H9 (cell line): ENCODE measurements around the gene PKDCC. TPM values are rescaled to one million over a fixed set of nuclear protein-coding genes. Genes with fewer than 3 reads are reported as not detected.

ENCODE experiments used
- DNase-seq: peaks from one replicate; pipeline ENCODE4 v3.0.0-alpha.2; 2017
- H2AFZ ChIP-seq: one replicate; pipeline ENCODE4 v1.6.1; 2013; ENCODE audit warnings: mild to moderate bottlenecking, low read length, control low read depth, moderate library complexity
- H2AK5ac ChIP-seq: 2 replicates; pipeline ENCODE4 v1.6.1; 2013; ENCODE audit warnings: low read length, control low read depth, mixed read lengths; ENCODE audit not compliant: insufficient read length
- H2BK120ac ChIP-seq: one replicate; pipeline ENCODE4 v1.6.1; 2013; ENCODE audit warnings: low read depth, mild to moderate bottlenecking, low read length, control low read depth, inconsistent platforms; ENCODE audit not compliant: poor library complexity, severe bottlenecking
- H2BK12ac ChIP-seq: 2 replicates; pipeline ENCODE4 v1.6.1; 2013; ENCODE audit warnings: low read length, control low read depth, mixed read lengths, low read depth; ENCODE audit not compliant: insufficient read length
- H2BK15ac ChIP-seq: 2 replicates; pipeline ENCODE4 v1.6.1; 2013; ENCODE audit warnings: low read depth, low read length, control low read depth
- H2BK20ac ChIP-seq: one replicate; pipeline ENCODE4 v1.6.1; 2013; ENCODE audit warnings: low read depth, mild to moderate bottlenecking, low read length, control low read depth, inconsistent platforms; ENCODE audit not compliant: poor library complexity, severe bottlenecking
- H2BK5ac ChIP-seq: 2 replicates; pipeline ENCODE4 v1.6.1; 2013; ENCODE audit warnings: low read length, control low read depth, mixed read lengths; ENCODE audit not compliant: insufficient read length
- H3K14ac ChIP-seq: 2 replicates; pipeline ENCODE4 v1.6.1; 2013; ENCODE audit warnings: low read length, control low read depth; ENCODE audit not compliant: insufficient read depth
- H3K18ac ChIP-seq: 2 replicates; pipeline ENCODE4 v1.6.1; 2013; ENCODE audit warnings: low read depth, mild to moderate bottlenecking, mixed read lengths, low read length, control low read depth; ENCODE audit not compliant: insufficient read length
- H3K23ac ChIP-seq: 2 replicates; pipeline ENCODE4 v1.6.1; 2013; ENCODE audit warnings: low read length, control low read depth, mixed read lengths, low read depth; ENCODE audit not compliant: insufficient read length
- H3K23me2 ChIP-seq: 2 replicates; pipeline ENCODE4 v1.6.1; 2013; ENCODE audit warnings: low read depth, mild to moderate bottlenecking, mixed read lengths, low read length, control low read depth; ENCODE audit not compliant: insufficient read length, poor library complexity, severe bottlenecking
- H3K27ac ChIP-seq: 2 replicates; pipeline ENCODE4 v1.5.1; 2013; ENCODE audit warnings: low read length, control low read depth, mixed read lengths, low read depth; ENCODE audit not compliant: insufficient read length
- H3K27me3 ChIP-seq: 2 replicates; pipeline ENCODE4 v1.6.1; 2013; ENCODE audit warnings: low read length, control low read depth, inconsistent platforms; ENCODE audit not compliant: insufficient read depth
- H3K4ac ChIP-seq: 2 replicates; pipeline ENCODE4 v1.6.1; 2013; ENCODE audit warnings: low read depth, mild to moderate bottlenecking, control low read depth, inconsistent platforms, low read length, moderate library complexity
- H3K4me1 ChIP-seq: 2 replicates; pipeline ENCODE4 v1.6.1; 2013; ENCODE audit warnings: low read length, control low read depth, inconsistent platforms; ENCODE audit not compliant: insufficient read depth
- H3K4me2 ChIP-seq: 2 replicates; pipeline ENCODE4 v1.6.1; 2013; ENCODE audit warnings: low read length, control low read depth, mixed read lengths; ENCODE audit not compliant: insufficient read length, insufficient read depth
- H3K56ac ChIP-seq: 2 replicates; pipeline ENCODE4 v1.6.1; 2013; ENCODE audit warnings: low read depth, mild to moderate bottlenecking, mixed read lengths, low read length, control low read depth; ENCODE audit not compliant: insufficient read length
- H3K79me1 ChIP-seq: 2 replicates; pipeline ENCODE4 v1.6.1; 2013; ENCODE audit warnings: low read depth, mild to moderate bottlenecking, moderate library complexity, low read length, control low read depth, inconsistent platforms; ENCODE audit not compliant: insufficient read depth, poor library complexity, severe bottlenecking
- H3K79me2 ChIP-seq: 2 replicates; pipeline ENCODE4 v1.6.1; 2013; ENCODE audit warnings: low read length, control low read depth, inconsistent platforms; ENCODE audit not compliant: insufficient read depth
- H3K9ac ChIP-seq: 2 replicates; pipeline ENCODE4 v1.6.1; 2013; ENCODE audit warnings: low read length, control low read depth, mixed read lengths; ENCODE audit not compliant: insufficient read length; ENCODE audit errors: extremely low read depth
- H3K9me3 ChIP-seq: one replicate; pipeline ENCODE4 v1.6.1; 2013; ENCODE audit warnings: low read depth, low read length, inconsistent platforms; ENCODE audit not compliant: control insufficient read depth
- H3T11ph ChIP-seq: one replicate; pipeline ENCODE4 v1.6.1; 2013; ENCODE audit warnings: mild to moderate bottlenecking, low read length, control low read depth, inconsistent platforms
- H4K20me1 ChIP-seq: one replicate; pipeline ENCODE4 v1.6.1; 2013; ENCODE audit not compliant: control insufficient read depth, insufficient read length, insufficient read depth
- H4K5ac ChIP-seq: 2 replicates; pipeline ENCODE4 v1.6.1; 2013; ENCODE audit warnings: low read depth, mild to moderate bottlenecking, mixed read lengths, low read length, control low read depth; ENCODE audit not compliant: insufficient read length
- H4K8ac ChIP-seq: replicated peaks from 2 replicates; pipeline ENCODE4 v1.6.1; 2013; ENCODE audit warnings: low read length, control low read depth, mixed read lengths, low read depth; ENCODE audit not compliant: insufficient read length
- H4K91ac ChIP-seq: 2 replicates; pipeline ENCODE4 v1.6.1; 2013; ENCODE audit warnings: low read depth, mild to moderate bottlenecking, moderate library complexity, mixed read lengths, low read length, control low read depth; ENCODE audit not compliant: insufficient read length
- H3K27ac Mint-ChIP-seq, 3 experiments: 2 replicates in 2 of 3; 3 replicates in 1 of 3; pipeline ENCODE4 v1.8.0; 2020 to 2021; ENCODE audit warnings: mixed read lengths in 3 of 3, mild to moderate bottlenecking in 1 of 3, moderate library complexity in 1 of 3
- H3K27me3 Mint-ChIP-seq: 2 replicates; pipeline ENCODE4 v1.8.0; 2021; ENCODE audit warnings: low read depth, mild to moderate bottlenecking, moderate library complexity, mixed read lengths
- H3K36me3 Mint-ChIP-seq, 3 experiments: 2 replicates in 2 of 3; 3 replicates in 1 of 3; pipeline ENCODE4 v1.8.0; 2020 to 2021; ENCODE audit warnings: low read depth in 3 of 3, mixed read lengths in 3 of 3; ENCODE audit not compliant: insufficient read depth in 1 of 3
- H3K4me1 Mint-ChIP-seq, 2 experiments: 2 replicates each; pipeline ENCODE4 v1.8.0; 2020; ENCODE audit warnings: mixed read lengths in 2 of 2
- H3K4me3 Mint-ChIP-seq, 2 experiments: 2 replicates in 1 of 2; 3 replicates in 1 of 2; pipeline ENCODE4 v1.8.0; 2020 to 2021; ENCODE audit warnings: mild to moderate bottlenecking in 2 of 2, mixed read lengths in 2 of 2, moderate library complexity in 1 of 2
- H3K9me3 Mint-ChIP-seq, 2 experiments: 2 replicates in 1 of 2; 3 replicates in 1 of 2; pipeline ENCODE4 v1.8.0; 2020; ENCODE audit warnings: mild to moderate bottlenecking in 2 of 2, mixed read lengths in 2 of 2, moderate library complexity in 1 of 2
- CTCF ChIP-seq: fragments of 200-600 bp; sonication (generic); conservative IDR thresholded peaks from 3 replicates; pipeline ENCODE4 v1.8.0; 2021; ENCODE audit warnings: antibody characterized with exemption, mild to moderate bottlenecking
- total RNA-seq: library from RNA; stranded (reverse); gene quantifications from 2 replicates; pipeline ENCODE4 v1.2.1, GENCODE V29; 2021

PKDCC gene
- total RNA-seq, 1 experiment from 2014 or later: 134 TPM

GRCh38 chr2:42094114-42094513, 46.3 kb downstream of the PKDCC start:
- no peaks in the 10 kb centered on the region; the same call in 1 of the 2 replicates for H3K27me3 ChIP-seq
- H3K4ac ChIP-seq: no peak overlapping the region
- H4K20me1 ChIP-seq: peaks cover 2% of the 10 kb centered on the region
- no peak overlapping the region for H4K5ac ChIP-seq
- no peak overlapping the region for H3K18ac ChIP-seq
- no peak overlapping the region for H4K8ac ChIP-seq
- Mint-ChIP-seq H3K4me1 (peaks cover 15 to 19% of the 10 kb centered on the region in 2 experiments), H3K36me3 (no peaks in the 10 kb centered on the region), H3K27ac (no peak overlapping the region), H3K9me3 (no peaks in the 10 kb centered on the region), H3K4me3 (no peak overlapping the region), H3K27me3 (peaks cover 51% of the 10 kb centered on the region)
- no peak overlapping the region for H3K4me2 ChIP-seq
- H3K79me1 ChIP-seq: no peaks in the 10 kb centered on the region
- H3K4me1 ChIP-seq: peaks cover 7% of the 10 kb centered on the region; the same call in 1 of the 2 replicates
- no peak overlapping the region for H2BK120ac ChIP-seq
- no peak overlapping the region for H2BK5ac ChIP-seq
- no peak overlapping the region for H2AK5ac ChIP-seq
- no peak for DNase-seq
- H3K79me2 ChIP-seq: no peaks in the 10 kb centered on the region
- no peak overlapping the region for H4K91ac ChIP-seq
- no peak overlapping the region for H3K56ac ChIP-seq
- H3T11ph ChIP-seq: no peak overlapping the region
- H3K14ac ChIP-seq: no peak overlapping the region
- H3K9me3 ChIP-seq: no peaks in the 10 kb centered on the region
- no peak for TF ChIP-seq CTCF
- H3K23ac ChIP-seq: no peak overlapping the region
- no peak overlapping the region for H2BK15ac ChIP-seq
- no peak overlapping the region for H2BK20ac ChIP-seq
- no peak overlapping the region for H2AFZ ChIP-seq
- H3K23me2 ChIP-seq: no peaks in the 10 kb centered on the region
- H2BK12ac ChIP-seq: no peak overlapping the region
- no peak overlapping the region for H3K27ac ChIP-seq
- no peak overlapping the region for H3K9ac ChIP-seq
